ENCODE measurements around the gene RHBDD1. TPM values are rescaled to one million over a fixed set of nuclear protein-coding genes. Genes with fewer than 3 reads are reported as not detected.

RHBDD1 gene
- total RNA-seq, 1 donor from 2014 or later = 34.3 TPM

- Mint-ChIP-seq H3K4me3 (no peak overlapping the region), H3K27me3 (ENCODE audit: low read depth) (no peaks in the 10 kb centered on the region), H3K27ac (ENCODE audit: unreplicated experiment) (no peak overlapping the region), H3K4me1 (peaks cover 8% of the 10 kb centered on the region), H3K36me3 (ENCODE audit: low read depth) (peaks cover 18% of the 10 kb centered on the region), H3K9me3 (no peaks in the 10 kb centered on the region)
- TF ChIP-seq, protein P1, sequence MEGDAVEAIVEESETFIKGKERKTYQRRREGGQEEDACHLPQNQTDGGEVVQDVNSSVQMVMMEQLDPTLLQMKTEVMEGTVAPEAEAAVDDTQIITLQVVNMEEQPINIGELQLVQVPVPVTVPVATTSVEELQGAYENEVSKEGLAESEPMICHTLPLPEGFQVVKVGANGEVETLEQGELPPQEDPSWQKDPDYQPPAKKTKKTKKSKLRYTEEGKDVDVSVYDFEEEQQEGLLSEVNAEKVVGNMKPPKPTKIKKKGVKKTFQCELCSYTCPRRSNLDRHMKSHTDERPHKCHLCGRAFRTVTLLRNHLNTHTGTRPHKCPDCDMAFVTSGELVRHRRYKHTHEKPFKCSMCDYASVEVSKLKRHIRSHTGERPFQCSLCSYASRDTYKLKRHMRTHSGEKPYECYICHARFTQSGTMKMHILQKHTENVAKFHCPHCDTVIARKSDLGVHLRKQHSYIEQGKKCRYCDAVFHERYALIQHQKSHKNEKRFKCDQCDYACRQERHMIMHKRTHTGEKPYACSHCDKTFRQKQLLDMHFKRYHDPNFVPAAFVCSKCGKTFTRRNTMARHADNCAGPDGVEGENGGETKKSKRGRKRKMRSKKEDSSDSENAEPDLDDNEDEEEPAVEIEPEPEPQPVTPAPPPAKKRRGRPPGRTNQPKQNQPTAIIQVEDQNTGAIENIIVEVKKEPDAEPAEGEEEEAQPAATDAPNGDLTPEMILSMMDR (conservative IDR thresholded peaks at IDR 0.05) = peak; percentile 34
- DNase-seq (ENCODE audit: low read depth, low spot score) = no peak
Measured at GRCh38 chr2:226994775-226995174, 158.9 kb downstream of the RHBDD1 start.

DNA sequence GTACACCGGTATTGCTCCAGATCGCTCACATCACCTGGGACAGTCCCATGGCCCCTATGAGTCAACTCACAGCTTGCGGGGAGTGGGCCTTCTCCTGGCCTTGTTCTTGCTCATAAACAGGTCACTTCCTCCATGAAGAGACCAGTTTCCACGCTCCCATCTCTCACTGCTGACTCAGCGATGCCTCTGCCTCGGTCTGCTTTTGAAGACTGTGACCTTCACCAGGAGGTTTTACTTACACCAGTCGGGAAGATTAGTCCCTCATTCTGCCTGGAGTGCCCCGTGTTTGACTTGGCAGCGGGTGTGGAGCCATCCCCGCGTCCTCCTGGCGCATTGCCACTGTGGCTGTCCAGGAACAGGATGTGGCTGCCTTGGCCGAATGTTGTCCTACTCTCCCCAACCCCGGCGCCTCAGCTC lies 159.8 kb downstream of the RHBDD1 start:
- TF ChIP-seq, protein P1 (conservative IDR thresholded peaks at IDR 0.05) = no peak
- peaks cover 26% of the 10 kb centered on the region for H3K36me3 Mint-ChIP-seq (ENCODE audit: low read depth)
- no peak overlapping the region for H3K27ac Mint-ChIP-seq (ENCODE audit: unreplicated experiment)

DNA sequence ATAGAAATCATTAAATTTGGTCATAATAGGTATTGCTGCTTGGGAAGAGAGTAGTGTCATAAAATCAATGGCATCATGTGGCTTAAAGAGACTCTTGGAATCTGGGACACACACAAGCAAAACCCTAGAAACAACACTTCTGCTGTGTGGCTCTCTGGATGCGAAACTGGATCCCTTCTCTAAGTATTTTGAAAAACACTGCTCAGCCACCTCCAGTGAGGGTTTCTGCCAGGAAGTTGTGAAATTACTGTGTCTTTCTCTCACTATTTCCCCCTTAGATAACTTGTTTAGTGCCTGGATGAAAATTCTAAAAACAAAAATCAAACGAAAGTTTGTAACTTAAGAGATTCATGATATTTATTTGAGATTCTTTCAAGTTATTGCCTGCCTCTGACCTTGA lies 163.8 kb downstream of the RHBDD1 start:
- TF ChIP-seq, protein P1 (conservative IDR thresholded peaks at IDR 0.05) = no peak

More for the DNA sequence above, 159.8 kb downstream of the RHBDD1 start:
- DNase-seq (ENCODE audit: low read depth, low spot score) = no peak
- Mint-ChIP-seq H3K4me3 (no peak overlapping the region), H3K4me1 (peaks cover 2% of the 10 kb centered on the region), H3K27me3 (ENCODE audit: low read depth) (no peaks in the 10 kb centered on the region), H3K9me3 (no peaks in the 10 kb centered on the region)

GRCh38 chr2:227000123-227000522 lies 164.3 kb downstream of the RHBDD1 start:
- Mint-ChIP-seq H3K27me3 (ENCODE audit: low read depth) (no peaks in the 10 kb centered on the region), H3K36me3 (ENCODE audit: low read depth) (peaks cover 31% of the 10 kb centered on the region), H3K4me3 (no peak overlapping the region), H3K4me1 (no peaks in the 10 kb centered on the region), H3K9me3 (peaks cover 2% of the 10 kb centered on the region), H3K27ac (ENCODE audit: unreplicated experiment) (no peak overlapping the region)
- no peak for DNase-seq (ENCODE audit: low read depth, low spot score)
- TF ChIP-seq, protein P1 (conservative IDR thresholded peaks at IDR 0.05) = no peak

More for the DNA sequence above, 163.8 kb downstream of the RHBDD1 start:
- DNase-seq (ENCODE audit: low read depth, low spot score) = no peak
- Mint-ChIP-seq H3K9me3 (peaks cover 2% of the 10 kb centered on the region), H3K27me3 (ENCODE audit: low read depth) (no peaks in the 10 kb centered on the region), H3K4me3 (no peak overlapping the region), H3K27ac (ENCODE audit: unreplicated experiment) (no peak overlapping the region), H3K36me3 (ENCODE audit: low read depth) (peaks cover 33% of the 10 kb centered on the region), H3K4me1 (no peaks in the 10 kb centered on the region)

GRCh38 chr2:227004482-227004881 lies 168.6 kb downstream of the RHBDD1 start:
- TF ChIP-seq, protein P1 (conservative IDR thresholded peaks at IDR 0.05) = no peak
- Mint-ChIP-seq H3K27me3 (ENCODE audit: low read depth) (no peaks in the 10 kb centered on the region), H3K4me1 (no peaks in the 10 kb centered on the region), H3K9me3 (peaks cover 2% of the 10 kb centered on the region), H3K36me3 (ENCODE audit: low read depth) (peaks cover 20% of the 10 kb centered on the region), H3K27ac (ENCODE audit: unreplicated experiment) (no peak overlapping the region), H3K4me3 (no peak overlapping the region)
- no peak for DNase-seq (ENCODE audit: low read depth, low spot score)
